ENCODE results near the gene RDH16.

- no peak for TF ChIP-seq CTCF (IDR thresholded peaks at IDR 0.05; ENCODE audit: extremely low read depth in 1 of 2, insufficient read depth in 1 of 2, low read depth in 1 of 2, low read length in 2 of 2)
- TF ChIP-seq POLR2A (IDR thresholded peaks at IDR 0.05; ENCODE audit: low read depth, low read length): no peak
- no peak for TF ChIP-seq POLR2AphosphoS5 (IDR thresholded peaks at IDR 0.05; ENCODE audit: insufficient read depth, low read depth, low read length)
- no peak for TF ChIP-seq EZH2 (IDR thresholded peaks at IDR 0.05; ENCODE audit: borderline replicate concordance, low read depth, low read length, severe bottlenecking)
- no peak for TF ChIP-seq GATA2 (IDR thresholded peaks at IDR 0.05; ENCODE audit: insufficient read depth, insufficient read length, low read depth, low read length)
- TF ChIP-seq, protein P1, sequence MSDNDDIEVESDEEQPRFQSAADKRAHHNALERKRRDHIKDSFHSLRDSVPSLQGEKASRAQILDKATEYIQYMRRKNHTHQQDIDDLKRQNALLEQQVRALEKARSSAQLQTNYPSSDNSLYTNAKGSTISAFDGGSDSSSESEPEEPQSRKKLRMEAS (IDR thresholded peaks at IDR 0.05; ENCODE audit: insufficient read depth, insufficient read length): no peak
- no peak for TF ChIP-seq JUN (IDR thresholded peaks at IDR 0.05; ENCODE audit: borderline replicate concordance, insufficient read depth, insufficient read length, low read depth)
Measured at GRCh38 chr12:57003395-57003794, 46.0 kb upstream of the RDH16 start.
